ENCODE data around the gene SRSF3.

Gene SRSF3

DNA sequence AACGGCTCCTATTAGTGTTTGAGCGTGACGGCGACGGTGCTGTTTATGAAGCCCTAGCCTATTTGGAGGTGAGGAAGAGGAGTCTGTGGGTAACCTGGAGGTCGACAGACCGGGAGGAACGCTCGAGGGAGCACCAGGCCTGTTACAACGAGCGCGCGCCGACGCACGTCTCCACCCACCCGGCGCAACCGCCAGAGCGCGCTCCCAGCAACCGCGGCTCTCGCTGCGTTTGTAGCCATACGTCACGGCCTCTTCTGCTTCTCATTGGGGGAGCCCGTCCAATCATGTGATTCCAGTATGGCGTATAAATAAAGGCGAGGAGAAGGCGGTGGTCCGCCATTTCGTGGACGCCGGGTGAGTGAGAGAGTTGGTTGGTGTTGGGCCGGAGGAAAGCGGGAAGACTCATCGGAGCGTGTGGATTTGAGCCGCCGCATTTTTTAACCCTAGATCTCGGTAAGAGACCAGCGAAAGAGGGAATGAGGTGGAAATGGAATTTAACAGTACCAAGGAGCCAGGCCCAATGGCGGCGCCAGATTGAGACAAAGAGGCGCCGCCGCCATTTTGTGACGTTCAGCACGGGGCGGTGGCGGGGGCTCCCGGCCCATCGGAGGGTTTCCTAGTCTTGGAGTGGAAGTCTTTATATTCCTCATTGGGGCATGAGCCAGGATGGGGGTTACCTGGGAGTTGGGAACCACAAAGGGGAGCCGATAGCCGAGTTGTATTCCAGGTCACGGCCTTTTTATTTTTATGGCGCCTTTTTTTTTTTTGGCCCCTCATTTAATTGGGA is at the start of gene SRSF3:
Gene SRSF3 (plus strand): TSS at position 334 of the 787 bp plus-strand sequence. CDS start 2,401 bp downstream, outside the sequence.
- peak; percentile 75 for FAIRE-seq
- TF ChIP-seq POLR2A (IDR thresholded peaks at IDR 0.05; ENCODE audit: low read depth, low read length): peak; percentile 96
- DNase-seq (ENCODE audit: insufficient read length, low spot score): peak; percentile 77

DNA sequence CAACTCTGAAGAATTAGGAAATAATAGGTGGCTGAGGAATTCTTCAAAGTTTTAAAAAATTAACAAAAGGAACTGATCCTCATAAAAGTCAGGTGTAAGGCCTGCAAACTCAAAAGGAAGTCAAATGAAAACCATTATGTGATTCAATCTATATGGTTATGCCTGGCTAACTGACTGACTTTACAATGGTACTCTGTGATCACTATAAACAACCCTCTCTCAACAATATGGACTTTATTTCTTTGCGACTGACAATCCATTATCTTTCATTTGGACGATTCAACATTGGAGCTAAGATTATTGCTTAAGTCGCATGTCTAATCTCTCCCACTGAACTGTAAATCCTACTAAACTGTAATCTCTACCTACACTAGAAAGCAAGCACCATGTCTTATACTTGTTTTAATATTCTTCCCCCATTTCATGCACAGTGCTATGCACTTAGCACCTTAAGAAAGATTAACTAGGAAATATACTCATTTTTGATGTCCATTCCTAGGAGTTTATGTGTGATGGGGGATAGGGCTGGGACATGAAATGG is 48.3 kb upstream of the SRSF3 start:
- no peak for TF ChIP-seq POLR2A (IDR thresholded peaks at IDR 0.05; ENCODE audit: low read depth, low read length)
- DNase-seq (ENCODE audit: insufficient read length, low spot score): no peak
- no peak for FAIRE-seq

DNA sequence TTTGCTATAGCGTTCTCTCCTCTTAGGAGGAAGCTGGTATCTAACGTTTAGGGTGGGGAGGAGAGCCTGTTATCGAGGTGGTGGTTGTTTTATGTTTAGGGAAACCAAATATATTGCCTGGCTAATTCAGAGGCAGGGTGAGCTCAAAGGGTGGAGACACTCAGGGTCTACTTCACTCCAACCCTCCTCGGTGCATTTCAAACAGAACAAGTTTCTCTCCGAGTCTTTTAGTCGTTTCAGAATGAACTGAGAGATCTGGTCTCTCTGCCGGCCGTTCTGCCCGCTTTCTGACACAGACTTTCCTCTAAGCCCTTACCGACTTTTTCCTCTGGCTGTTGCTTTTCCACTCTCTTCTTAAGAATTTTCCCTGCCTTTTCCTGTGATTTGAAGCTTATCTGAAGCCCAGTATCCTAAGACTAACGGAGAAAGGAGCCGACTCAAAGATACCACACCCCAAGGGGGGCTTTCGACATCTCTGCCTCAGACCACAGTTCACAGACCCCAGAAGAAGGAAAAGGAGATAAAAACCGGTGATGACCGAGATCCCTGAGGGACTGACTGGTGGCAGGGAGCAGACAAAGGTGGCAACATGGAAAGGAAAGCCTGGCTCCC is 47.7 kb upstream of the SRSF3 start:
- FAIRE-seq: no peak
- no peak for DNase-seq (ENCODE audit: insufficient read length, low spot score)
- no peak for TF ChIP-seq POLR2A (IDR thresholded peaks at IDR 0.05; ENCODE audit: low read depth, low read length)

DNA sequence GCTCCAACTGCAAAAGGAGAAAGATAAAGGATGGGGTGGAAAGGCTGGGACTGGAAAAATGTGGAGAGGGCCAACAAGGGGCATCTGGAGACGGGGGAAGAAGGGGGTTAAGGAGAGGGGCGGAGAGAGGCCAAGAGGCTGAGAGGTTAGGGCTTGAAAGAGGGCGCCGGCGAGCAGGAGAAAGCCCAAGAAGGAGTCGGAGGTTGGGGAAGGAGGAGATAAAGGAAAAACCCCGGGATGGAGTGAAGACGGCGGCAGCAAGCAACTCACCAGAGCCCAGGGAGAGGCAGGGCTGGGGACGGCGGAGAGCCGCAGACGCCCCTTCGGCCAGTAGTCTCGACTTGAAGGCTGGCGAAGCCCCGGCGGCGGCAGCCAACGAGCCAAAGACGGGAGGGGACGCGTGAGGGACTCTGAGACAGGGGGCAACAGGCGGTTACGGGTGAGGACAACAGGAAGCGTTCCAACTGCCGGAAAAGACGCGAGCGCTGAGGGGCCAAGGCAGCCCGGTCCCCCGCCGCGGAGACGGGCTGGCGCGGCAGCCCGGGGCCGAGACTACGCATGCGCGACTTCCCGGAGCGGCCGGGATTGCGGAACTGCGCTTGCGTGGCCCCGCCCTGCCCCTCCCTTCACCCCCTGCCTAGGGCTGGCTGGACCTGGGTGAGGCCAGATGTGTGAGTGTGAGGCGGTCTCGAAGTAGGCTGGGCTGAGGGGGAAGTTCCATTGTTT is 47.1 kb upstream of the SRSF3 start, which contains the start of gene STK38:
Gene STK38 (minus strand): TSS at position 560 of the 726 bp plus-strand sequence. CDS start 7,277 bp downstream, outside the sequence.
- DNase-seq (ENCODE audit: insufficient read length, low spot score): peak; percentile 93
- FAIRE-seq: peak; percentile 30
- TF ChIP-seq POLR2A (IDR thresholded peaks at IDR 0.05; ENCODE audit: low read depth, low read length): peak; percentile 96

DNA sequence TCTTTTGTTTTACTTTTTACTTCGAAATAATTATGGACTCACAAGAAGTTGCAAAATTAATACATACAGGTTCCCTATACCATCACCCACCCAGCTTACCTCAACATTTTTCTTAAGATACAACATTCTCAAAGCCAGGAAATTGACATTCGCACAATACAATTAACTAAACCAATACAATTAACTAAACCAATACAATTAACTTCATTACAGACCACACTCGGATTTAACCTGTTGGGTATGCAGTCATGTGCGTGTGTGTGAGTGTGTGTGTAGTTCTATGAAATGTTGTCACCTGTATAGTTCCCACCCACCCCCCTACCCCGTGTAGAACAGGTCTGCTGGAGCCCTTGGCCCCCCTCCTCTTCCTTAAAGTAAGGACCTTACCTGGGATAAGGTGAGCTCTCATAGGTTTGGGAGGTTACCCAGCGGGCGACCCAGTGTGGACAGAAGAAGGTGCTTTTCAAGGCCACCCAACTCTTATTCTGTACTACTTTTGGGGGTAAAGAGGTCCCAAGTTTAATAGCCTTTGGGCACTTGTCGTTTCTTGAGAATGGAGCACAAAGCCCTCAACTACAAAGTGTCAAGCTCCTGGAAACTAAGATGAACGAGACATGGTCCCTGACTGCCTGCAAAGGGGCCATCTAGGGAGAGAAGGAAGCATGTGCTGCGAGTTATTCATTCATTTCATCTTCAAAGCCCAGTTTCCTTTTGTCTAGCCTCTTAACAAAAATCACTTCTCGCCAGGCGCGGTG is 46.3 kb upstream of the SRSF3 start:
- FAIRE-seq (no peak), DNase-seq (ENCODE audit: insufficient read length, low spot score) (no peak)
- TF ChIP-seq POLR2A (IDR thresholded peaks at IDR 0.05; ENCODE audit: low read depth, low read length): no peak

DNA sequence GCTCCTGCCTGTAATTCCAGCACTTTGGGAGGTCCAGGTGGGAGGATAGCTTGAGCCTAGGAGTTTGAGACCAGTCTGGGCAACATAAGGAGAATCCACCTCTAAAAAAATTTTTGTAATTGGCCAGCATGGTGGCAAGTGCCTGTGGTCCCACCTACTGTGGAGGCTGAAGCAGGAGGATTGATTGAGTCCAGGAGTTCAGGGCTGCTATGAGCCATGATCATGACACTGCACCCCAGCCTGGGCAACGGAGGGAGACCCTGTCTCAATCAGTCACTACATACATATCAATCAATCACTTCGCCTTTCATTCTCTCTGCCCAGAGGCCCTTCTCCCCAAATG is 45.8 kb upstream of the SRSF3 start:
- TF ChIP-seq POLR2A (IDR thresholded peaks at IDR 0.05; ENCODE audit: low read depth, low read length): no peak
- FAIRE-seq: no peak
- DNase-seq (ENCODE audit: insufficient read length, low spot score): no peak

DNA sequence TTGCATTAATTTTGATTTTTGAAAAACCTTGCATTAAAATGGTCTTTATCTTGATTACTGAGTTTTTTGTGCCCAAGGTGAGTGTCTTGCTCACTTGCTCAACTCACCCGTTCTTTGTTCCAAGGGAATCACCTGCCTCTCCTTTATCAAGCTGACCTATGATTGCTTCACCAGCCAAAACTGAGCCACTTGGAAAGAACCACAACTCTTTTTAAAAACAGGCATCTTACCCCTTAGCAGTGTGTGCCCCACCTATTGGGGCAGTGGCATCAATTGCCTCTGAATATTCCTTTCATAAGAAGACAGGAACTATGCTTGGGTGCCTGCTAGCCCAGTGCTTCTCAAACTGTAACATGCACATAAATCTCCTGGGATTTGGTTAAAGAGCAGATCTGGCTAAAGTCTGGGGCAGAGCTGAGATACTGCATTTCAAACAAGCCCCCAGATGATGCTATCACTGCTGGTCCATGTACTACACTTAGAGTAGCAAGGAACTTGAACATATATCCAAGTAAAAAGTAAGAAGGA is 43.6 kb upstream of the SRSF3 start:
- DNase-seq (ENCODE audit: insufficient read length, low spot score): no peak
- no peak for TF ChIP-seq POLR2A (IDR thresholded peaks at IDR 0.05; ENCODE audit: low read depth, low read length)
- no peak for FAIRE-seq

DNA sequence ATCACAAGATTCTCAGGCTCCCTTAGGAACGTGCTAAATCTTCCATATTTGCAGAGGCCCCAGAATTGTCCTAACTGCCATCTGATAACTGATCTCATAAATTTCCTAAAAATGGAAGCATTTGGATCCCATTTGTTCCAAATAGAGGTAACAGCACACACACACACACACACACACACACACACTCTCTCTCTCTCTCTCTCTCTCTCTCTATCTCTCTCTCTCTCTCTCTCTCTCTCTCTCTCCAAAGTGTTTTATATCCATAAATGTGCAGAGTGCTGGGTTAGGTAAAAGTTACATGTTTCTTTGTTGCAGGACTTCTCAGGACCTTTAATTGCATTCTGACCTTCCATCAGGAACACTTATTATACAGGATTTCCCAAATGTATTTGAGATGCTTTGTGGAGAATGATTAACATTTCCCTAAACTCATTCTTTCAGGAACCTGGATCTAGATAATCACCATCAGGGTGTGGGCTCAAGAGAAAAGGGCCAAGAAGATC is 38.4 kb upstream of the SRSF3 start:
- no peak for TF ChIP-seq POLR2A (IDR thresholded peaks at IDR 0.05; ENCODE audit: low read depth, low read length)
- DNase-seq (ENCODE audit: insufficient read length, low spot score) (no peak), FAIRE-seq (no peak)

DNA sequence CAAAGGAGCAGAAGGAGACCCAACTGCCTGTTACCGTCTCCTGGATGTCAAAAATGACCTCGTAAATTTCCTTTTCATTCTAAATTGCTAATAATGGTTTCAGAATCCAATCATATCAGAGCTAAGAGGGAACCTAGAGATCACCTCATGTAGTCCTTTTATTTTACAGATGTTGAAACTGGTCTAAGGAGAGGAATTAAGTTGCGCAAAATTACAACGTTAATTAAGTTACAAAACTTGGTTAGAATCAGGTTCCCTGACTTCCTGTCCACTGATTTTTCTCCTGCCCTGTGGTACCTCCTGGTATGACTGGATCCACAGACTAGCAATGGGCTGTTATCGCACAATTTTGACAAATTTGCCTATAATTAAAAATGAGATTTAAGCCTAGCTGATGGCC is 37.9 kb upstream of the SRSF3 start:
- no peak for FAIRE-seq
- no peak for DNase-seq (ENCODE audit: insufficient read length, low spot score)
- no peak for TF ChIP-seq POLR2A (IDR thresholded peaks at IDR 0.05; ENCODE audit: low read depth, low read length)

DNA sequence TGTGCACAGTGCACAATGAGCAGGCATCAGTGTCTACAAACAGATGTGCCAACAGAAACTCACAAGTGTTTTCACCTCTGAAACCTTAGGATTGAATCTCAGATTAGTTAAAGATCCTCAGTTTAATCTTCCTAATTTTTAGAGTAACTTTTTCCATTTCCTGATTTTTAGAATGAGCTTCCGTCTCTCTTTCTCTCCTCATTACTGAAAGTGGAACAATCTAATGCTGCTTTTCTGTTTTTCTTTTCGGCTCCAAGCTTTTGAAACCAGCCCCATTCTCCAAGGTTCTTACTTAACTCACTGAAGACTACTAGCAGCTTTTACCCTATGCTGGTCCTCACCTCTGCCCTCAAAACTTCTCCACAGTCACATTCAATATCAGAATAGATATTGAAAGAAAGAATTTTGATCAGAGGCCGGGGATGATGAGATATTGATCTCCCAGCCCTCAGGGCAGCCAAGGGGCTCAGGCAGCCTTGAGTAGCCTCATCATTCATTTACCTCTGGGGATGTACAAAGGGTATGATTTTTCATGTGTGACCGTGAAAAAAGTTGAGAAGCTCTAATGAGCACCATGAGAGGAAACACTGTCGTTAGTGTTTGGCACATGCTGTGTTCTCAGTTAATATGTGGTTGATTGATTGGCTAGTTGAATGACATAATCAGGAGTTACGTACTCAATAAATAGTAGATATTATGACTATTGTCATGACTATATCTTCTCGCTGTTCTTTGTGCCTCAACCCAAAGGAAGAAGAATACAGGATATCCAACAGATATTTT is 35.0 kb upstream of the SRSF3 start:
- DNase-seq (ENCODE audit: insufficient read length, low spot score) (no peak), FAIRE-seq (no peak)
- no peak for TF ChIP-seq POLR2A (IDR thresholded peaks at IDR 0.05; ENCODE audit: low read depth, low read length)

DNA sequence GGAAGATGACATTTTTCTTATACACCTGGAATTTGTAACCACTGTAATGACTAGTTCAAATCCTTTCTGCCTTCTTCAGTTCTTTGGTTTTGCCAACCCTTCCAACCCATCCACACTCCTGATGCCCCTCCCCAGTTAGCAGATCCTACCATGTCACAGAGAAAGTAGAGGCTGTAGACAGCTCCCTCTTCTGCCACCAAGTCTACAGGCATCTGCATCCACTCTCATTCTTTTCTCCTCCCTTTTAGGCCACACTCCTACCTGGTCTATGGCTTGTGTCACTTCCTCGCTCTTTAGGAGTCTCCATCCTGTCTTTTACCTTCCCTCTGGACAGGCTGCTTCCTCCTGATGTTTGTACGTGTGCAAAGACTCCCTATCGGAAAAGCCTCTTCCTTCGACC is 33.3 kb upstream of the SRSF3 start:
- DNase-seq (ENCODE audit: insufficient read length, low spot score) (no peak), FAIRE-seq (no peak)
- TF ChIP-seq POLR2A (IDR thresholded peaks at IDR 0.05; ENCODE audit: low read depth, low read length): no peak

DNA sequence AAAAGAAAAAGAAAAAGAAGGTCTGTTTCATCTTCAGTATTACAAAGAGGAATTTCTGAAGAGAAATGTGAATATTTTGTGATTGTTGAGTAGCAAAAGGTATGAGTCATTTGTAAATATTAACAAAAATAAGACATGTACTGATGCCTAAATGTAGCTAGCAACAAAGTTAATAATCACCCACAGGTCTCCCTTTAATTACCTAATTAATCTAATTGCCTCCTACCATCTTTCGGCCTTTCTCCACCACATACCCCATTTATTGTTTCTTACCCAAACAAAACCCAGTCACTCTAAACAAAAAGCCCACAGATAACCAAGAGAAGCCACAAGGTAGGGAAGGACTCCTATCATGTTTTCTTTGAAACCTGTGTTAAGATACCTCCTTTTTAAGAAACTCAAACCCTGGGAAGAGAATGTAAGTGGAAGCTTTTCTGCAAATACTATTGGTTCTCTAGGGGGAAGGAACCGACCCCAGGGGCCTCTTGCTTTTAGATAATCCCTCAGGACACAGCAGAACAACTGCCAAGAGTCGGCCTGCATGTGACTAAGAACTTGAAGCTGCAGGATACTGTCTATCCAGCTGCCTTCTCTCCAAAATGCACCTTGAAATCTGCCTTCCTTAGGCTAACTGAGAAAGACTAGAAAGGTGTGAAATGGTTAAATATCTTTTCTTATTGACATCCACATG is 30.8 kb upstream of the SRSF3 start:
- no peak for TF ChIP-seq POLR2A (IDR thresholded peaks at IDR 0.05; ENCODE audit: low read depth, low read length)
- FAIRE-seq (no peak), DNase-seq (ENCODE audit: insufficient read length, low spot score) (no peak)
